HL-60/S4 treated with phorbol 12-myristate 13-acetate at 8.2 ng/mL for 4 days and 3 days (cell line): ENCODE measurements around the gene ATP13A3.
"Not testable (repeated sequence)": the region's sequence is repeated elsewhere in the genome, so short reads cannot be mapped to it uniquely, and the experiment has no call there.

ENCODE experiments used
- in situ Hi-C: fragments of 300-500 bp; cut with MboI; formaldehyde crosslinking; loops from 2 replicates; pipeline ENCODE4 v1.15.0; 2022; ENCODE audit warnings: low sequenced_read_pairs

The ATP13A3 gene

DNA sequence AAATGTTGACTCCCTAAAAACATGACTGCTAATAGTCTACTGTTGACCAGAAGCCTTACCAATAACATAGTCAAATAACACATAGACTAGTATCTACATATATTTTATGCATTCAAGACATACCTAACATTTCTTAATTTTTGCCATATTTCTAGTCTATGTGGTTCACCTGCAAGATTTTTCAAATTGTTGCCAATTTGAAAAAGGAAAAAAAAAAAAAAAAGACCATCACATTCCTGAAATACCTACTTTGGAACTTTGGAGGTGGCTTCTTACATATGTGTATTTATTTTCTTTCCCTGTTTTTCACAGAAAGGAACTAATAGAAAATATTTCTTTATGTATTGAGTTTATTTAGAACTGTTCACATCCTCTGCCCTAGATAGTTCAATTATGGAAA is 13.4 kb upstream of the ATP13A3 start:
- in situ Hi-C loops = no loop called here

- in situ Hi-C loops = not testable (repeated sequence)
These were observed 12.7 kb upstream of the ATP13A3 start for GRCh38 chr3:194499516-194499915.

DNA sequence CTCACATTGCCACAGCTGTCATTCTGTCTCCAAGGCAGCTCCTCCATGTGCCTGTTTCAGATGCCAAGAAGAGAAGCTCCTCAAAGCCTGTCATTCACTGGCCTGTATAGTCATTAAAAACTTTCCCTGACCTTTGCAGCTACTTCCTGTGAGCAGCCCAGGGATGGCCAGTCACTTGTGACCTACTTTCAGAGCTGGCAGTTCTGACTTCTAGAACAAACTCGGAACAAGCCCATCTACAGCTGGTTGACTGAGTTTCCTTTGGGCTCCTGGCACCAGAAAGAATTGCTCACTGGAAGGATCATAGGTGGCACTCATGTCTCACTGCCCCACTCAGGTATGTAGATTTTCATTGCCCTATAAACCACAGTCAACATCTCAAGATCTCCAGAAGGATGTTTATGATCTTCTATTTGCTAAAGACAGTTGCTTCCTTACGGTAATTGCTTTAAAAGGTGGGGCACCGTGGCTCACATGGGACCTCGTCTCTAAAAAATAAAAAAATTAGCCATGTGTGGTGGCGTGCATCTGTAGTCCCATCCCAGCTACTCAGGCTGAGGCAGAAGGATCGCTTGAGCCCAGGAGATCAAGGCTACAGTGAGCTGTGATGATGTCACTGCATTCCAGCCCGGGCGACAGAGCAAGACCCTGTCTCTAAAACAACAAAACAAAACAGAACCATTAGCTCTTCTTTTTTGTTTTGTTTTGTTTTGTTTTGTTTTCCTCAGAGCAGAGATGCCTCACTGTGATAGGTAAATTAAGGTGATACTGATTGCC is 11.2 kb upstream of the ATP13A3 start:
- in situ Hi-C loops = no loop called here

DNA sequence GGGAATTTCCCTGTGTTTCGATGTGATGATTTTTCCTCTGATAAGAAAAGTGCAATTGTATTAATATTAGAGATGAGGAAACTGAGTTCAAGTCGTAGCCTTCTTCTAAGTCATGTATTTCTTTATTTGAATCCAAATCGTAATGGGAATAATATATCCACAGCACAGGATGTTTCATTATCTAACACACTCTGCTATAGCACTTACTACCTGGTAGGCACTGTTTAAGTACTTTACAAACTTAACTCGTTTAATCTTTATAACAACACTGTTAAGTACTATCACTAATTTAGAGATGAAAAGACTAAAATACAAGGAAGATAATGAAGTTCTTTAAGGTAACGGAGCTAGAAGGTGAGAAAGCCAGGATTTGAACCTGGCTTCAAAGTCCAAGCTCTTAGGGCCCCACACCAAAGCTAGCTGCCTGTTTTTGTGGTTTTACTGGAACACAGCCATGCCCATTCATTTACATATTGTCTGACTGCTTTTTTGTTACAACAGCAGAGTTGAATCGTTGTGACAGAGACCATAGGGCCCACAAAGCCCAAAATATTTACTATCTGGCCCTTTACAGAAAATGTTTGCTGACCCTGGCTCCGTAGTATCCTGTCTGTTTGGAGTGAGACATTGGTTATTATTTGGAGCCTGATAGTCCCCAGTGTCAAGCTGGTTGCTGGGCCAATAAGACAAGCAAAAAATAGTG is 9.6 kb upstream of the ATP13A3 start:
- in situ Hi-C loops = no loop called here

- in situ Hi-C loops = no loop called here
These were observed 8.2 kb upstream of the ATP13A3 start for GRCh38 chr3:194494951-194495374.

GRCh38 chr3:194493995-194494927 is 7.5 kb upstream of the ATP13A3 start:
- in situ Hi-C loops = not testable (repeated sequence)

- in situ Hi-C loops = no loop called here
These were observed 5.2 kb upstream of the ATP13A3 start for GRCh38 chr3:194492001-194492400.

DNA sequence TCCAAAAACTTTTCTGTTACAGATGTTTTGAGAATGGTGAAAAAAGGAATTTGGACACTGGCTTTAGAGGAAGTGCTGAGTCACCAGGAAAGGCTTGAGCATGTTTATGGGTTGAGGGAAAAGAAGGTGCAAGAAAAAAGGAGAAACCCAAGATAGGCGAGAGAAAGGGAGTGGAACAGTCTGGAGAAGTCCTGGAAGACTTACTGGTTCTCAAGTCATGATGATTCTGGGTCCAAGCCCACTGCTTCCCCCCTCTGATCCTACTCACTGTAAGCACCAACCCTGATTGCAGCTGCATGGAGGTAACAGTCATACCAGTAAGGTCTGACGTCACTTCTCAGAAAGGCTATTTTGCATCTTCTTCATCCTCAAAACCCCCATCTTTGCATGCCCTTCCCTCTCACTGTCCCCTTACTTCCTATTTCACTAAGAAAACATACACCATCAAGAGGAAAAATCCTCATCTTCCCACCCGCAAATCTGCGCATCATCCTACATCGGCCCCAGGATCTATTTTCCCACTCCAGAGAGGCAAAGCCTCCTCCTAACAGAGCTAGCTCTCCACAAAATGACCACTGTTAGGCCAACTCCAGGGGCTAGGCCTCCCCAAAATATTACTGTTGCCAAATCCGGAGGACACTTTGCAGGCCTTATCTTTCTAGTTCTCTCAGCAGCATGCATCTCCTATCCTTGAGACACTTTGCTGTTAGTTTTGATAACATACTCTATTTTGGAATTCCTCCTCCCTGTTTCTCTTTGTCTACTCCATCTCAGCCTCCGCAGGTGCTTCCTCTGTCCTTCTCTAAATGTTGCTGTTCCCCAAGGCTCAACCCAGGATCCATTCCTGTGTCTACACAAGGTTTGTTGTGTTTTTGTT is 3.2 kb upstream of the ATP13A3 start:
- in situ Hi-C loops = no loop called here

- in situ Hi-C loops = no loop called here
These were observed 1.4 kb upstream of the ATP13A3 start for GRCh38 chr3:194488055-194488742.

- in situ Hi-C loops = no loop called here
These were observed 670 bp upstream of the ATP13A3 start for GRCh38 chr3:194487289-194488054.

DNA sequence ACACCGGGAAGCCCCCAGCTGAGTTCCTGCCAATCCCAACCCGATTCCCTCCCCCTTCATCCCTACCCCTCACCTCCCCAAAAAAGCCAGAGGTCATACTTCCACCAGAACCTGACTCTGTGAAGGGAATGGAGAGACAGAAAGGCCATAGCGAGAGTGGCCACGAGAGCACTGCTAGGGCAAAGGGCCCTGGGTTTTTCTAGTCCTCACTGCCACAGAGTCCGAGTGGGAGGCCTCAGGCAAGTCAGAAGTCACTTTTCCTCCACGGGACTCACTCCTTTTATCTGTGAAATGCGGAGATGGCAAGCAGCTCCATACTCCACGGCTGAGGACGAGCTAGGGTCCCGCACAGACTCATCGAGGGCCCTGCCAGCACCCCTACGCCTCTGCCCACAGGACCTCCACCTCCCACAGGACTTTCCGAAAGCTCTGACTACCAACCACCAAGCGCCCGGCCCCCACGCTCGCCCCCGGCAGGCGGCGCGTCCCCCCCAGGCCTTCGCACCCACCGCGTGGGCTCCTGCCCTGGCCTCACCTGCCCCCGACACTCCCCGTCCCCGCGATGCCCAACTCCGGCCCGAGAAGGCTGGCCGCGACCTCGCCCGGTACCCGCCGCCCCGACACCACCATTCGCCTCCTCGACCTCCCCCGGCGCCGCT is 792 bp downstream of the ATP13A3 start:
- in situ Hi-C loops = no loop called here

DNA sequence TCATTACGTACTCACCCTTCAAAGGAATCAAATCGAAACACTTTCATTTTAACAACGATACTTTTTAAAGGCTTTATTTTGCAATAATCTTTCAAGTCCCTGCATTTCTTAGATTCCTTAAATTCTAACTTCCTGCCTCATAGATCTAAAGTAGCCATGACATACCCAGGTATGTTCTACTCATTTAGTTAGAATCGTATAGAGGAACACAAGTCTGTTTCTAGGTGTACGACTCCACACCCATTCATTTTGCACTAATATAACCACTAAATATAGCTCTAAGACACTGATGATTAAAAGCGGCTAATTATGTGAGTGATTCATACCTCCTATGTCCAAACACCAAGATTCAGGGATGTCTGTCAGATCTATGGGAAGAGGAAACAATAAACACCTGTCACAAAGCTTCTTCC is 1.3 kb downstream of the ATP13A3 start:
- in situ Hi-C loops = no loop called here

GRCh38 chr3:194484614-194485013 is 2.2 kb downstream of the ATP13A3 start:
- in situ Hi-C loops = no loop called here

- in situ Hi-C loops = no loop called here
These were observed 3.0 kb downstream of the ATP13A3 start for GRCh38 chr3:194483850-194484249.

DNA sequence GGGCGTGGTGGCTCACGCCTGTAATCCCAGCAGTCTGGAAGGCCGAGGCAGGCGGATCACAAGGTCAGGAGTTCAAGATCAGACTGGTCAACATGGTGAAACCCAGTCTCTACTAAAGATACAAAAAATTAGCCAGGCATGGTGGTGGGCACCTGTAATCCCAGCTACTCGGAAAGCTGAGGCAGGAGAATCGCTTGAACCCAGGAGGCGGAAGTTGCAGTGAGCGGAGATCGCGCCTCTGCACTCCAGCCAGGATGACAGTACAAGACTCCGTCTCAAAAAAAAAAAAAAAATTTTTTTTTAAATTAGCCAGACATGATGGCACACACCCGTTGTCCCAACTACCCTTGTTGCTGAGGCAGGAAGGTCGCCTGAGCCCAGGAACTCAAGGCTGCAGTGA is 4.0 kb downstream of the ATP13A3 start:
- in situ Hi-C loops = not testable (repeated sequence)

- in situ Hi-C loops = no loop called here
These were observed 4.6 kb downstream of the ATP13A3 start for GRCh38 chr3:194482196-194482593.

DNA sequence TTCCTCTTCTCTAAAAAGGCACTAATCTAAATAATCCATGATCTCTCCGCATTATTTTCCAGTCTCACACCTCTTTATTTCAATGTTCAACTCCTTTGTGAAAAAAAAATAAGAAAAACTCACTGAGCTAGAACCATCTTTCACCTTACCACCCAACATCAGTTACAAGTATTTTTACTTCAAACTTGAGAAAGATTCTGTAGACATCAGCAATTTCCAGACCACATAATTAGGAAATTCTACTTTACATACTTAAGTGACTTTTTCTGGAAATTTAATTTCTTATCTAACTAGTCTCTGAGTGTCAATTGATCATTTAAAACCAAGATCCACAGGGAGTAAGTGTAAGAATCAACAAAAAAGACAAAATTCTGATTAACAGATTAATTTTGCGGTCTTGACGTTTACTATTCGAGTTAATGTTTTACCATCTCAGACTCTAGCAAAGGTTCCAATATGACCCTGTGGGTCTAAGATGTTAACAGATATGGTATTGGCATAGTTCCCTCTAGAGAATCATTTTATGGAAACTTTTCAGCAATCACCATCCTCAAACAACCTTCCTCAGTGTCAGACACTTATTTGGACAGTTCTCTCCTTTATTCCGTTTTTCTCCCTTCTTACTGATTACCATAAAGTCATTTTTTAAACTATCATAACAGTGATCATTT is 5.1 kb downstream of the ATP13A3 start:
- in situ Hi-C loops = no loop called here

- in situ Hi-C loops = no loop called here
These were observed 5.7 kb downstream of the ATP13A3 start for GRCh38 chr3:194481103-194481502.
